HG02870 (cell line): ENCODE results near the gene BMF.
"Not testable (repeated sequence)": the region's sequence is repeated elsewhere in the genome, so short reads cannot be mapped to it uniquely, and the experiment has no call there.

Experiments used
- ATAC-seq: cut with Tn5 transposase; IDR thresholded peaks from one replicate; pipeline ENCODE4 v1.9.1; 2021; ENCODE audit warnings: mild to moderate bottlenecking, moderate library complexity; ENCODE audit not compliant: unreplicated experiment

BMF gene, protein sequence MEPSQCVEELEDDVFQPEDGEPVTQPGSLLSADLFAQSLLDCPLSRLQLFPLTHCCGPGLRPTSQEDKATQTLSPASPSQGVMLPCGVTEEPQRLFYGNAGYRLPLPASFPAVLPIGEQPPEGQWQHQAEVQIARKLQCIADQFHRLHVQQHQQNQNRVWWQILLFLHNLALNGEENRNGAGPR

DNA sequence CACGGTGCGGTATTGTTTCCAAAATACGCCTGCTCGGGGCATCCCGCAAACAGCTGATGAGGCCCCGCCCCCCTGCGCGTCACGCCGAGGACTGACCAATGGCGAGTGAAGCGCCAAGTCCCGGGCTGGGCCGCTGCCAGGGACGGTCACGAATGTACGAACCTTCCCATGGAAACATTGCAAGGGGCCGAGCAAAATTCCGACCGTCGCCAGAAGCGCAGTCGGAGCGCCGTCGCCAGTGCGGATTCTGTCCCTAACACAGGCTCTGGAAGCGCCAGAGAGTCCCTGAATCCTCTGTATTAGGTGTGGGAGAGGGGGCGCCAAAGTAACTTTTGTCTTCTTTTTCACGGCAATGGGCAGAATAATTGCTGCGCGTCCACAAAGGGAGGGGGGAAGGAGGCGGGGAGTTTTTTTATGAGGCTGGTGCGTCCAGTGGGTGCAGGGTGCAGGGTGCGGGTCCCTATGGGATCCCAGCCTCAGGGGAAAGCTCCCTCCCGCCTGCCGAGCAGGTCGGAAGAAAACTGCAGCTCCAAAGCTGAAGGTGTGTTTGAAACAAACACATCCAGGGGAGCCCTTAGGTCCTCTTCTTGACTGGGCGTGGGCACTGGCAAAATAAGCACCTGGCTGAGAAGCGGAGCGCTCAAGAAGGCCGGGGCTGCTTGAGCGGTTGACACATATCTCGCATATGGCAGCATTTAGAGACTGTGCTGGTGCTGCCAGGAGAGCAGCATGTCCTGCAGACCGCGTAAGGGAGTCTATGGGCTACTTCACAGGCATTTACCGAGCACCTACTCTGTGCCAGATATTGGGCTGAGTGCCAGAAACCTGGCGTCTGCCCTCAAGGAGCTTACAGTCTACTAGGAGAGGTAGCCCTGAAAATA is at the start of gene BMF:
Gene BMF (minus strand): TSS at position 25 of the 881 bp plus-strand sequence. CDS start 2,793 bp downstream, outside the sequence.
- ATAC-seq: peak; percentile 52

- no peak for ATAC-seq
These were observed 49.2 kb upstream of the BMF start for GRCh38 chr15:40157778-40158447.

GRCh38 chr15:40155270-40155910 is 46.7 kb upstream of the BMF start:
- ATAC-seq: no peak

GRCh38 chr15:40154821-40155220 is 46.1 kb upstream of the BMF start:
- not testable (repeated sequence) for ATAC-seq

DNA sequence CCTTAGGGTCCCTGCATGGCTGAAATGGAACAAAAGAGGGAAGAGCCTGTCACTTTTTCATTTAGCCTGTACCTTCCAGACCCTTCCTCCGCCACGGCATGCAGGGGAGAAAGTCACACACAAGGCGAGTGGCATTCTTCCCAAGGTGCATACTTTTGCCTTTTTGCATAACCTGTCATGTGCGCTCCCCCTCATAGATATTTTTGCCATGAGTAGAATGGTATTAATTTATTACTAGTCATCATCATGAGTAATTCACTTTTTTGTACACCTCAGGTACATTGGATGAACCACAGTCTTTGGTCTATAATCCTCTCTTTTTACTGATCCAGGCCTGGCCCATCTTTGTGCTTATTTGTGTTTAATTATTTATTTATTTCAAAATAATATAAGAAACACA is 43.3 kb upstream of the BMF start:
- ATAC-seq: no peak

DNA sequence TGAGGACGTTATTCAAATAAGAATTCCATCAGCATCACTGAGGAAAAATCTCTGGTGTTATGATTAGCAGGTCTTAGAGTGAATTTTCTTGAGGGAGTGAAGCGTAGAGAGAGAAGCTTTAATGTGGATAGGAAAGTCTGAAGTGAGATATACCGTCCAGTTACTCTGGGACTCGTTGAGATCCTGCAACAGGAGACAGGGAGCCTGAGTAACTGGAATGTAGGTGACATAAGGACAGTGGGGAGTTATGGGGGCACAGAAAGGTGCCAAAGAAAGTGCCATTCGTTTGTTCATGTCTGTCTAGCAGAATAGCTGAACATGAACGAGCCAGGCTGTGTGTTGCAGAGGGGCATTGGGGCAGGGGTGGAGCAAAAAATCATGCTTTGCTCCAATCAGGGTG is 42.8 kb upstream of the BMF start:
- ATAC-seq: no peak

- ATAC-seq: no peak
These were observed 41.7 kb upstream of the BMF start for GRCh38 chr15:40150163-40150925.

DNA sequence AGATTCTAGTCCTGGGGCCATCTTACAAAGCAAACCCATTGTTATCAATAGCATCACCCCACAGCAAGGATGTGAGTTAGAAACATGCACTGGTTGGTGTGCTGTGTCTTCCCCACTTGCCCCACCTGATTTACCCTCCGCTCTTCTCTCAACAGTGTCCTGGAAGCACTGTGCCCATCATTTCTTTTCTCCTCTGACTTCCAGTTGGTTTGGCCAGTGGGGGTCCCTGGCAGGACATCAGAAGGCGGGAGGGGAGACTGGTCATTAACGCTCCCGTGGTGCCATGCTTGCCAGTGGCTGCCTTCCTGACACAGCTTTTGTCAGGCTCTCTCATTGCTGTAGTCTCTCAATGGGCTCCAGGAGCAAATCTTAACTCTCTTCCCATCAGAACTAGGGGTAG is 40.7 kb upstream of the BMF start:
- no peak for ATAC-seq

- no peak for ATAC-seq
These were observed 37.4 kb upstream of the BMF start for GRCh38 chr15:40146037-40146436.

- no peak for ATAC-seq
These were observed 33.7 kb upstream of the BMF start for GRCh38 chr15:40142428-40142827.

GRCh38 chr15:40138201-40138570 is 29.5 kb upstream of the BMF start:
- ATAC-seq: not testable (repeated sequence)

GRCh38 chr15:40137303-40138200 is 28.9 kb upstream of the BMF start:
- no peak for ATAC-seq

DNA sequence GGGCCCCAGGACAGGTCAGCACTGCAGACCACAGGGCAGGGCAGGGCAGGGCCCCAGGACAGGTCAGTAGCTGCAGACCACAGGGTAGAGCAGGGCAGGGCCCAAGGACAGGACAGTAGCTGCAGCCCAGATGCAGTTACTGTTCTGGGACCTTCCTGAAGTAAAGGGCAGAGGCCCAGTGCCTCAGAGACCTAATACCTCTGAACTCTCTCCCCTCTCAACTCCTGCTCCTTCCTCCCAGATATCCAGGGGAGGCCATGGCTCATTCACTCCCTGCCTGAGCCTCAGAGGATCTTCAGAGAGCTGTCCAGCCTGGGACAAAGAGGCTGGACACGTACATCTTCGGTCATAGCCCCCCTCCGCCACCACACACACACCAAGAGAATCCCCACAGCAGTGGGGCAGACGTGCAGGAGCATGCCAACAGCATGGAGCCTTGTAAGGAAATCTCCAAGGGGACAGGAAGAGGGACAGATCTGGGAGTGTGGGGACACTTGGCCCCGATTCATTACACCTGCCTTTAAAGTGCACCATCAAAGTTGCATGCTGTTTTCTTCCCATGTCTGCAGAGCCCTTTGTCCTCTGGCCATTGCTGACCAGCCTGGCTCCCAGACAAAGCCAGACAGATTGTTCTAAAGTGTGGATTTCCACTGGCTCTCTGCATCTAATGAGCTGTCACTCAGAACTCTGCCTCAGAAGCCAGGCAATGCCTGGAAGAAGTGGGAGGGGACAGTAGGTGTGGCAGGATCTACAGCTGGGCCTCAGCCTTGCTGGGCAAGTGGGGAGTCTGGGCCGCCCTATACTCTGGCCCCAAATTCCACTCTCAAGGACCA is 28.0 kb upstream of the BMF start:
- ATAC-seq: no peak

DNA sequence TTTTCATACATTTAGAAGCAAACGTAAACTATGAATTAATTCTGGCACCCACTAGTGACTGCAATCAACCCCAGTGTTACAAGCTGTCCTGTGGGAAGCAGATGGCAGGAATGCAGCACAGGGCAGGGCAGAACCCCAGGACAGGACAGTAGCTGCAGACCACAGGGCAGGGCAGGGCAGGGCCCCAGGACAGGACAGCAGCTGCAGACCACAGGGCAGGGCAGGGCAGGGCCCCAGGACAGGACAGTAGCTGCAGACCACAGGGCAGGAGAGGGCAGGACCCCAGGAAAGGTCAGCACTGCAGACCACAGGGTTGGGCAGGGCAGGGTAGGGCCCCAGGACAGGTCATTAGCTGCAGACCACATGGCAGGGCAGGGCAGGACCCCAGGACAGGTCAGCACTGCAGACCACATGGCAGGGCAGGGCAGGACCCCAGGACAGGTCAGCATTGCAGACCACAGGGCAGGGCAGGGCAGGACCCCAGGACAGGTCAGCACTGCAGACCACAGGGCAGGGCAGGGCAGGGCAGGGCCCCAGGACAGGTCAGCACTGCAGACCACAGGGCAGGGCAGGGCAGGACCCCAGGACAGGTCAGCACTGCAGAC is 27.3 kb upstream of the BMF start:
- not testable (repeated sequence) for ATAC-seq

DNA sequence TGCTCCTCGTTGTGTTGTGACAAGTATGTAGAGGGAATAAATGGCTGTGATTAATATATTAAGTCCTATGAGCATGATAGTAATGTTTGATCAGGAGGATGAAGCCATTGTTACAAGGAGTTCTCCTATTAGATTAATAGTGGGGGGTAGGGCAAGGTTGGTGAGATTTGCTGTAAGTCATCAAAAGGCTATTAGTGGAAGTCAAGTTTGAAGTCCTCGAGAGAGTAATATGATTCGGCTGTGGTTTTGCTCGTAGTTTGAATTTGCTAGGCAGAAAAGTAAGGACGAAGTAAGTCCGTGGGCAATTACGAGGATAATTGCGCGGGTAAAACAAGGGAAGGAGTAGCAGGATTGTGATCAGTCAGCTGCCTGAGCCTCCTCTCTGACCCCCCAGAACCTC is 26.2 kb upstream of the BMF start:
- no peak for ATAC-seq

DNA sequence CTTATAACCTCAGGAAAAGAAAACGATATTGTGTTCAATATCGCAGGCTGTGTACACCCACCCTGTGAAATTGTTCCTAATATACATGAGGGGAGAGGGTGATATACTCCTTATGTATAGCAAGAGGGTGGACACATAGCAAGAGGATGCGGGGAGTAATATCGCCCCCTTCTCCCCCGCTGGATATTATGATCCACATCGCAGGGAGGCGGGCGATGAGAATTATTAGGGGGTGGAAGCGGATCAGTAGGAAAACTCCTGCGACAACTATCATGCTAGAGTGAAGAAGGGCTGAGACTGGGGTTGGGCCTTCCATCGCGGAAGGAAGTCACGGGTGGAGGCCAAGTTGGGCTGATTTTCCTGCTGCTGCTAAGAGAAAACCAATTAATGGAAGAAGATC is 24.9 kb upstream of the BMF start:
- ATAC-seq: no peak

DNA sequence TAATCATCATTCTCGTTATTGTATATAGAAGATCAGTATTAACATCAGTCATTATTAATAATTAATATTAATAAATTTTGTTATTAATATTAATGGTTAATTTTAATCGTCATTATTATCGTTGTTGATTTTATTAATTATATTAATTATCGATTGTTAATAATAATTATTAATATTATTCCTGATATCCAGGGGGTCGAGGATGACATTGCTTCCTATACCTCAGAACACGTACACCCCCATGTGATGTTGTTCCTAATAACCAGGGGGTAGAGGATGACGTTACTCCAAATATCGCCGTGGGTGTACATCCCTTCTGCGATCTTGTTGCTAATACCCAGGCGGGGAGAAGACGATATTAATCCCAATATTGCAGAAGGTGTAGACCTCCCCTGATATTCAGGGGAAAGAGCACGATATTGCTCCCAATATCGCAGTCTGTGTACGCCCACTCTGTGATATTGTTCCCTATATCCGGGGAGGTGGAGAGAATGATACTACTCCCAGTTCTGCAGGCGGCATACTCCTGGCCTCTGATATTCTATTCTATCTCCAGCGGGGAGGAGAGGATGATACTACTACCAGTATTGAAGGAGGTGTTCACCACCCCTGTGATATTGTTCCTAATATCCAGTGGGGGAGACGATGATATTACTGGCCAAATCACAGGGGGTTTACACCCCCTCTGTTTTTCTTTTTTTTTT is 22.3 kb upstream of the BMF start:
- no peak for ATAC-seq

- no peak for ATAC-seq
These were observed 21.4 kb upstream of the BMF start for GRCh38 chr15:40130118-40130517.
